Duodenal mucosa (tissue), 2 donors: ENCODE results near the gene CTXN1.

Source experiments
- H3K27ac ChIP-seq: one replicate; pipeline ENCODE4 v1.7.0; 2013; ENCODE audit warnings: low read depth, low read length
- H3K27me3 ChIP-seq, 2 donors: one replicate each; pipeline ENCODE4 v1.7.0; 2013; ENCODE audit warnings: low read length in 2 of 2, control low read depth in 1 of 2; ENCODE audit not compliant: insufficient read depth in 2 of 2, control insufficient read depth in 1 of 2
- H3K36me3 ChIP-seq, 2 donors: one replicate each; pipeline ENCODE4 v1.7.0; 2013; ENCODE audit warnings: low read length in 2 of 2, control low read depth in 1 of 2; ENCODE audit not compliant: insufficient read depth in 2 of 2, control insufficient read depth in 1 of 2
- H3K4me1 ChIP-seq, 2 donors: one replicate each; pipeline ENCODE4 v1.7.0; 2013; ENCODE audit warnings: low read length in 2 of 2, control low read depth in 1 of 2; ENCODE audit not compliant: insufficient read depth in 2 of 2, control insufficient read depth in 1 of 2
- H3K4me3 ChIP-seq, 2 donors: one replicate each; pipeline ENCODE4 v1.7.0; 2013; ENCODE audit warnings: low read length in 2 of 2, low read depth in 1 of 2
- H3K9ac ChIP-seq, 2 donors: one replicate each; pipeline ENCODE4 v1.7.0; 2013; ENCODE audit warnings: low read length in 2 of 2, low read depth in 1 of 2
- H3K9me3 ChIP-seq, 2 donors: one replicate each; pipeline ENCODE4 v1.7.0; 2013; ENCODE audit warnings: low read length in 2 of 2, control low read depth in 1 of 2; ENCODE audit not compliant: control insufficient read depth in 1 of 2

The CTXN1 gene

GRCh38 chr19:7947939-7948338 is 22.0 kb upstream of the CTXN1 start:
- H3K4me1 ChIP-seq, result peaks cover 0 to 12% of the 10 kb centered on the region in 2 donors
- H3K4me3 ChIP-seq, result no peak overlapping the region
- no peaks in the 10 kb centered on the region for H3K9me3 ChIP-seq
- H3K27me3 ChIP-seq, result no peaks in the 10 kb centered on the region
- no peak overlapping the region for H3K9ac ChIP-seq
- no peaks in the 10 kb centered on the region for H3K36me3 ChIP-seq
- H3K27ac ChIP-seq, result no peak overlapping the region

- Histone ChIP-seq H3K27me3 (no peaks in the 10 kb centered on the region), H3K4me1 (peaks cover 4 to 19% of the 10 kb centered on the region in 2 donors), H3K27ac (peak overlapping the region; percentile 70), H3K9me3 (no peaks in the 10 kb centered on the region), H3K36me3 (peaks cover 6 to 10% of the 10 kb centered on the region in 2 donors), H3K9ac (peak overlapping the region; percentile 22 to 67), H3K4me3 (peak overlapping the region; percentile 70 to 86)
Observed at GRCh38 chr19:7944177-7944761, 18.3 kb upstream of the CTXN1 start.

GRCh38 chr19:7943444-7944176 is 17.7 kb upstream of the CTXN1 start, which contains the start of gene TIMM44:
TIMM44 (minus strand) TSS chr19:7943666; CDS start chr19:7943651, 15 bp downstream.
- Histone ChIP-seq H3K9ac (peak within 1 kb of the TSS; percentile 98 to 99), H3K27ac (peak within 1 kb of the TSS; percentile 97), H3K27me3 (no peaks in the 10 kb centered on the region), H3K36me3 (peaks cover 6 to 14% of the 10 kb centered on the region in 2 donors), H3K4me1 (peaks cover 4 to 19% of the 10 kb centered on the region in 2 donors), H3K4me3 (peak within 1 kb of the TSS; percentile 86 to 94), H3K9me3 (no peaks in the 10 kb centered on the region)

- H3K4me1 ChIP-seq, result peaks cover 4 to 19% of the 10 kb centered on the region in 2 donors
- no peaks in the 10 kb centered on the region for H3K27me3 ChIP-seq
- peaks cover 6 to 14% of the 10 kb centered on the region in 2 donors for H3K36me3 ChIP-seq
- H3K4me3 ChIP-seq, result peak overlapping the region; percentile 86 to 94
- H3K9ac ChIP-seq, result peak overlapping the region; percentile 98 to 99
- H3K27ac ChIP-seq, result peak overlapping the region; percentile 97
- no peaks in the 10 kb centered on the region for H3K9me3 ChIP-seq
Observed at GRCh38 chr19:7942981-7943443, 17.1 kb upstream of the CTXN1 start.

GRCh38 chr19:7941895-7942596 is 16.1 kb upstream of the CTXN1 start:
- no peak overlapping the region for H3K27ac ChIP-seq

GRCh38 chr19:7940841-7941240 is 14.9 kb upstream of the CTXN1 start:
- Histone ChIP-seq H3K9ac (no peak overlapping the region), H3K9me3 (no peaks in the 10 kb centered on the region), H3K36me3 (peaks cover 6 to 32% of the 10 kb centered on the region in 2 donors), H3K4me3 (no peak overlapping the region), H3K27ac (no peak overlapping the region), H3K27me3 (no peaks in the 10 kb centered on the region), H3K4me1 (peaks cover 4 to 19% of the 10 kb centered on the region in 2 donors)

More at GRCh38 chr19:7941895-7942596, 16.1 kb upstream of the CTXN1 start:
- H3K9ac ChIP-seq, result no peak overlapping the region
- H3K9me3 ChIP-seq, result no peaks in the 10 kb centered on the region
- peaks cover 6 to 21% of the 10 kb centered on the region in 2 donors for H3K36me3 ChIP-seq
- H3K4me3 ChIP-seq, result peak overlapping the region in 1 of 2 donors; percentile 4
- H3K4me1 ChIP-seq, result peaks cover 4 to 19% of the 10 kb centered on the region in 2 donors
- H3K27me3 ChIP-seq, result no peaks in the 10 kb centered on the region

GRCh38 chr19:7934766-7935165 is 8.8 kb upstream of the CTXN1 start:
- H3K9me3 ChIP-seq, result no peaks in the 10 kb centered on the region
- H3K4me1 ChIP-seq, result no peaks in the 10 kb centered on the region
- no peak overlapping the region for H3K4me3 ChIP-seq
- H3K9ac ChIP-seq, result no peak overlapping the region
- peaks cover 27 to 76% of the 10 kb centered on the region in 2 donors for H3K36me3 ChIP-seq
- no peak overlapping the region for H3K27ac ChIP-seq
- H3K27me3 ChIP-seq, result no peaks in the 10 kb centered on the region

- no peaks in the 10 kb centered on the region for H3K9me3 ChIP-seq
- H3K4me1 ChIP-seq, result no peaks in the 10 kb centered on the region
- H3K9ac ChIP-seq, result no peak overlapping the region
Observed at GRCh38 chr19:7933828-7934725, 8.1 kb upstream of the CTXN1 start.

GRCh38 chr19:7933411-7933810 is 7.5 kb upstream of the CTXN1 start:
- no peaks in the 10 kb centered on the region for H3K27me3 ChIP-seq
- peaks cover 27 to 72% of the 10 kb centered on the region in 2 donors for H3K36me3 ChIP-seq
- no peak overlapping the region for H3K4me3 ChIP-seq
- no peaks in the 10 kb centered on the region for H3K4me1 ChIP-seq
- H3K9ac ChIP-seq, result no peak overlapping the region
- H3K27ac ChIP-seq, result no peak overlapping the region
- no peaks in the 10 kb centered on the region for H3K9me3 ChIP-seq

More at GRCh38 chr19:7933828-7934725, 8.1 kb upstream of the CTXN1 start:
- no peak overlapping the region for H3K27ac ChIP-seq
- H3K36me3 ChIP-seq, result peaks cover 27 to 75% of the 10 kb centered on the region in 2 donors
- no peak overlapping the region for H3K4me3 ChIP-seq
- no peaks in the 10 kb centered on the region for H3K27me3 ChIP-seq
